HG03175 (cell line): ENCODE data around the gene LLGL2.

Source experiments
- ATAC-seq: cut with Tn5 transposase; IDR thresholded peaks from one replicate; pipeline ENCODE4 v1.9.1; 2021; ENCODE audit warnings: mild to moderate bottlenecking, moderate library complexity; ENCODE audit not compliant: unreplicated experiment

Gene LLGL2

GRCh38 chr17:75610103-75610984, 84.8 kb downstream of the LLGL2 start:
- no peak for ATAC-seq

- no peak for ATAC-seq
These were observed 86.4 kb downstream of the LLGL2 start for GRCh38 chr17:75611851-75612429.

GRCh38 chr17:75612906-75613626, 87.6 kb downstream of the LLGL2 start:
- no peak for ATAC-seq

GRCh38 chr17:75614006-75614405, 88.5 kb downstream of the LLGL2 start:
- ATAC-seq, result no peak

- no peak for ATAC-seq
These were observed 89.2 kb downstream of the LLGL2 start for GRCh38 chr17:75614556-75615270.

GRCh38 chr17:75615301-75615700, 89.8 kb downstream of the LLGL2 start:
- ATAC-seq, result no peak

GRCh38 chr17:75616521-75617122, 91.1 kb downstream of the LLGL2 start:
- no peak for ATAC-seq

- no peak for ATAC-seq
These were observed 91.7 kb downstream of the LLGL2 start for GRCh38 chr17:75617218-75617617.

GRCh38 chr17:75617675-75618074, 92.2 kb downstream of the LLGL2 start:
- no peak for ATAC-seq

- ATAC-seq, result no peak
These were observed 94.3 kb downstream of the LLGL2 start for GRCh38 chr17:75619506-75620431.

GRCh38 chr17:75621489-75621888, 96.0 kb downstream of the LLGL2 start:
- ATAC-seq, result no peak

- no peak for ATAC-seq
These were observed 96.6 kb downstream of the LLGL2 start for GRCh38 chr17:75622076-75622475.

GRCh38 chr17:75622771-75623273, 97.3 kb downstream of the LLGL2 start:
- no peak for ATAC-seq

GRCh38 chr17:75623386-75623785, 97.9 kb downstream of the LLGL2 start:
- no peak for ATAC-seq

- ATAC-seq, result no peak
These were observed 98.5 kb downstream of the LLGL2 start for GRCh38 chr17:75624021-75624420.
